ENCODE data around the gene NHLH2.

GRCh38 chr1:115854005-115854404 is 13.1 kb upstream of the NHLH2 start:
- no peak for TF ChIP-seq POLR2AphosphoS5 (IDR thresholded peaks at IDR 0.05; ENCODE audit: low read depth, low read length)
- TF ChIP-seq REST (IDR thresholded peaks at IDR 0.05; ENCODE audit: insufficient read depth in 1 of 2, low read depth in 2 of 2, low read length in 2 of 2): no peak
- TF ChIP-seq TAF1 (IDR thresholded peaks at IDR 0.05; ENCODE audit: borderline replicate concordance, insufficient read depth, low read length): no peak
- no peak for TF ChIP-seq SIN3A (IDR thresholded peaks at IDR 0.05; ENCODE audit: borderline replicate concordance, insufficient read depth, low read length)
- TF ChIP-seq FOXP2 (optimal IDR thresholded peaks at IDR 0.05; ENCODE audit: borderline replicate concordance, extremely low read depth, extremely low read length, insufficient read depth): no peak
